NCI-H82 treated with DMSO at 0.1 percent for 48 hours (cell line): ENCODE data around the gene PAPPA.

ENCODE experiments used
- DNase-seq: peaks from one replicate; lab custom pipeline; 2025; ENCODE audit not compliant: unreplicated experiment; lab: John Stamatoyannopoulos, UW

PAPPA gene

GRCh38 chr9:116223926-116224325, 70.3 kb downstream of the PAPPA start:
- no peak for DNase-seq

GRCh38 chr9:116230051-116230632, 76.6 kb downstream of the PAPPA start:
- no peak for DNase-seq

- no peak for DNase-seq
These were observed 79.0 kb downstream of the PAPPA start for GRCh38 chr9:116232424-116233159.

- no peak for DNase-seq
These were observed 79.6 kb downstream of the PAPPA start for GRCh38 chr9:116233160-116233530.

- DNase-seq: no peak
These were observed 80.5 kb downstream of the PAPPA start for GRCh38 chr9:116234081-116234480.

- DNase-seq: no peak
These were observed 83.4 kb downstream of the PAPPA start for GRCh38 chr9:116236979-116237378.

- no peak for DNase-seq
These were observed 83.9 kb downstream of the PAPPA start for GRCh38 chr9:116237456-116237855.

GRCh38 chr9:116238225-116238624, 84.6 kb downstream of the PAPPA start:
- no peak for DNase-seq

GRCh38 chr9:116238776-116239340, 85.3 kb downstream of the PAPPA start:
- DNase-seq: no peak

GRCh38 chr9:116243708-116244107, 90.1 kb downstream of the PAPPA start:
- no peak for DNase-seq

- DNase-seq: no peak
These were observed 93.7 kb downstream of the PAPPA start for GRCh38 chr9:116247284-116247683.

- no peak for DNase-seq
These were observed 94.3 kb downstream of the PAPPA start for GRCh38 chr9:116247791-116248374.

- DNase-seq: no peak
These were observed 97.3 kb downstream of the PAPPA start for GRCh38 chr9:116250891-116251290.

- DNase-seq: no peak
These were observed 97.8 kb downstream of the PAPPA start for GRCh38 chr9:116251366-116251765.

- DNase-seq: no peak
These were observed 106.9 kb downstream of the PAPPA start for GRCh38 chr9:116260531-116260930.

GRCh38 chr9:116262448-116262847, 108.9 kb downstream of the PAPPA start:
- DNase-seq: no peak

- DNase-seq: no peak
These were observed 110.8 kb downstream of the PAPPA start for GRCh38 chr9:116264361-116264760.

GRCh38 chr9:116267021-116267420, 113.4 kb downstream of the PAPPA start:
- DNase-seq: no peak

GRCh38 chr9:116269250-116269649, 115.7 kb downstream of the PAPPA start:
- DNase-seq: no peak

- no peak for DNase-seq
These were observed 117.0 kb downstream of the PAPPA start for GRCh38 chr9:116270546-116270945.

- DNase-seq: no peak
These were observed 117.7 kb downstream of the PAPPA start for GRCh38 chr9:116271340-116271739.

GRCh38 chr9:116271991-116272390, 118.4 kb downstream of the PAPPA start:
- DNase-seq: no peak
